Neural cell (in vitro differentiated cells): Measurements from ENCODE around the gene ASTL.

Source experiments
- CTCF ChIP-seq: fragments of 450-650 bp; IDR thresholded peaks from 2 replicates; pipeline ENCODE4 v1.5.1; 2014; ENCODE audit warnings: antibody characterized with exemption, mild to moderate bottlenecking, moderate library complexity; ENCODE audit not compliant: poor library complexity, severe bottlenecking
- EP300 ChIP-seq: fragments of 450-650 bp; conservative IDR thresholded peaks from 2 replicates; pipeline ENCODE4 v1.6.1; 2014; ENCODE audit warnings: antibody characterized with exemption, mild to moderate bottlenecking, moderate library complexity; ENCODE audit not compliant: poor library complexity, severe bottlenecking
- EZH2 ChIP-seq: fragments of 200-600, 300-800 bp; shearing (Covaris generic), sonication (generic); IDR thresholded peaks from 2 replicates; pipeline ENCODE4 v1.6.1; 2014; ENCODE audit warnings: antibody characterized with exemption, low read length, borderline replicate concordance, mild to moderate bottlenecking; ENCODE audit not compliant: insufficient read depth, poor library complexity, severe bottlenecking
- POLR2AphosphoS5 ChIP-seq: IDR thresholded peaks from 2 replicates; pipeline ENCODE4 v1.6.1; 2012
- RAD21 ChIP-seq: fragments of 450-650 bp; conservative IDR thresholded peaks from 2 replicates; pipeline ENCODE4 v1.6.1; 2014; ENCODE audit warnings: antibody characterized with exemption, mild to moderate bottlenecking, moderate library complexity
- REST ChIP-seq: IDR thresholded peaks from 2 replicates; pipeline ENCODE4 v1.6.1; 2012; ENCODE audit warnings: borderline replicate concordance
- SMC3 ChIP-seq: fragments of 450-650 bp; conservative IDR thresholded peaks from 2 replicates; pipeline ENCODE4 v1.6.1; 2014; ENCODE audit warnings: antibody characterized with exemption, mild to moderate bottlenecking, moderate library complexity; ENCODE audit not compliant: poor library complexity
- TAF1 ChIP-seq: IDR thresholded peaks from 2 replicates; pipeline ENCODE4 v1.6.1; 2012; ENCODE audit warnings: low read depth

- no peak for TF ChIP-seq POLR2AphosphoS5
- TF ChIP-seq EP300: no peak
- no peak for TF ChIP-seq CTCF
- no peak for TF ChIP-seq TAF1
- TF ChIP-seq REST: no peak
- TF ChIP-seq EZH2: no peak
- no peak for TF ChIP-seq RAD21
- no peak for TF ChIP-seq SMC3
These were observed 9.8 kb downstream of the ASTL start for GRCh38 chr2:96128456-96128855.
